Measurements from ENCODE around the gene TSHZ2.

- TF ChIP-seq POLR2A (IDR thresholded peaks at IDR 0.05) (no peak), CTCF (IDR thresholded peaks at IDR 0.05 in 4 of 5, conservative IDR thresholded peaks at IDR 0.05 in 1 of 5) (no peak)
These were observed 38.3 kb upstream of the TSHZ2 start for GRCh38 chr20:52933867-52934266.
